ENCODE measurements around the gene FTMT.

The FTMT gene

DNA sequence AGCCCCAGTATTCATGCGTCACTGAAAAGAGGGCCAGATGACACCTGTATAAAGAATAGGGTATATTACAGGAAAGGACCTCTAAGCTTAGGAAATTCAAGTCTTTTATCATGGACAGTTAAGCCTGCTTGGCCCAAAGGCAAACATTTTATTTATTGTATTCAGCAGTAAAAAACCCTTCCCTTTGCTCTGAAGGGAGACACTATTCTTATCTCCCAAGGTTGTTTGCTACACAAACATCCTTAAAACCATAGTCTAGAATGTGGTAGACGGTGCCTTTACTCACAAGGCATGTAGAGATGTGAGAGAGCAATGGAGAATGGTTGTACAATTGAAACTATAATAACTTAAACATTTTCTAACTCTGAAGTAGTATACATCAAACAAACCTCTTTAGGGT is 33.9 kb downstream of the FTMT start:
- H3K9me3 Mint-ChIP-seq, result peaks cover 3% of the 10 kb centered on the region
- no peak for ATAC-seq
- no peaks in the 10 kb centered on the region for H3K27me3 Mint-ChIP-seq
- no peaks in the 10 kb centered on the region for H3K4me1 Mint-ChIP-seq
- H3K27ac Mint-ChIP-seq, result no peak overlapping the region
- no peak overlapping the region for H3K4me3 Mint-ChIP-seq
- H3K36me3 Mint-ChIP-seq, result no peaks in the 10 kb centered on the region

DNA sequence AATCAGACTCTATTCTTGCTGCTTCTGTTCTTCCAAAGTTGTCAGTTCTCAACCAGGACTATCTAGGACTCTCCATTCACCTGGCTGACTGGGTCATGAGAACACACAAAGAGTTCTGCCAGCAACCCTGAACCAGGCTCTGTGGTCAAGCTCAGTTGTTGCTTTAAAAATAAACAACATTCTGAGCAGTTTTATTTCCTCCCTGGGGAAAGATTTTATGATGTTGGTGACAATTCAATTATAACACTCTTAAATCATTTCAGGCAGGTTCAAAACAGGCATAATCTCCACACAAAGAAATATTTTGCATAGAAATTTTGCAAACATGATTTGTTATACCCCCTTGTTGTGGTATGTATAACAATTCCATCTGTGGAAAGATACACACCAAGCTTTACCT is 36.0 kb downstream of the FTMT start:
- H3K36me3 Mint-ChIP-seq, result no peaks in the 10 kb centered on the region
- H3K9me3 Mint-ChIP-seq, result peaks cover 3% of the 10 kb centered on the region
- no peak overlapping the region for H3K4me3 Mint-ChIP-seq
- no peak for ATAC-seq
- H3K27ac Mint-ChIP-seq, result no peak overlapping the region
- no peaks in the 10 kb centered on the region for H3K4me1 Mint-ChIP-seq
- H3K27me3 Mint-ChIP-seq, result no peaks in the 10 kb centered on the region

DNA sequence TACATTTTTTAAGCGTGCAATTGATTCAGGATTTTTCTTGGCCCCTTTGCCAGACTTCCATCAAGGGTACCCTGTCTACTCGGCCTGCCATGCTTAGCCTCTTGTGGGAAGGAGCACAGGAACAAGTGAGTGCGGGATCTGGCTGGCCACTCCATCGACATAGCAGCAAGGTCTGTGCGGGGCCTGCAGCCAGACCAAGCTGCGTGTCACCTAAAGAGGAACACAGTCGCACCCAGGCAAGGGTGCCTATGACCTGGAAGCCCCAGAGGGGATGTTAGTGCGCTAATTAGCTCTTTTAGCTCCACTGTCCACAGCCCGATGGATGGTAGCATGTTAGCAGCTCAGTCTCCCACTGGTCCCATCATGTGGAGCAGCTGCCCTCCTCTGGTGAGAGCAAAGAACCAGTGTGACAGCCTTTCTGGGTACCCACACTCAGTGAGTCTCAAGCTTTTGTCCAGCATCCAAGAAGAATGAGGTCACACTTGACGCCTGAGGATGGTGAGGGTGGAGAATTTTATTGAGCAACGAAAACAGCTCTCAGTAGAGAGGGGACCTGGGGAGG is 38.7 kb downstream of the FTMT start:
- no peak for ATAC-seq
- Mint-ChIP-seq H3K27me3 (no peaks in the 10 kb centered on the region), H3K36me3 (no peaks in the 10 kb centered on the region), H3K4me3 (no peak overlapping the region), H3K27ac (no peak overlapping the region), H3K9me3 (peaks cover 6% of the 10 kb centered on the region), H3K4me1 (no peaks in the 10 kb centered on the region)

DNA sequence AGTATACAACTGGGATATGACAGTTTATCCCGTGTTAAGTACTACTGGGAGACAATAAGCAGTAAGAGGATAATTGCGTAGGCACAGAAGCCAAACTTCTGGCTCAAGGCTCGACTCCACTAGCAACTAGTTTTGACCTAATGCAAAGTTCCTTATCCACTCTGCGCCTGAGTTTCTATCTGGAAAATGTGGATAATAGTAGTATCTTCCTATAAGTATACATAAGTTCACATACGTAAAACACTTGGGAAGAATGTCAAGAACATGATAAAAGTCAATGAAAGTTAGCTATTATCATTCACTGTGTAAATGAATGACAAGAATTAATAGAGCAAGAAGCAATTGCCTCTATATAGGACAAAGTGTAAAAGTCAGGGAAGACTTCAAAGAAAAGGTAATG is 45.7 kb downstream of the FTMT start:
- no peak overlapping the region for H3K27ac Mint-ChIP-seq
- no peak overlapping the region for H3K4me3 Mint-ChIP-seq
- H3K27me3 Mint-ChIP-seq, result no peaks in the 10 kb centered on the region
- no peaks in the 10 kb centered on the region for H3K36me3 Mint-ChIP-seq
- no peaks in the 10 kb centered on the region for H3K4me1 Mint-ChIP-seq
- peaks cover 9% of the 10 kb centered on the region for H3K9me3 Mint-ChIP-seq
- ATAC-seq, result no peak

DNA sequence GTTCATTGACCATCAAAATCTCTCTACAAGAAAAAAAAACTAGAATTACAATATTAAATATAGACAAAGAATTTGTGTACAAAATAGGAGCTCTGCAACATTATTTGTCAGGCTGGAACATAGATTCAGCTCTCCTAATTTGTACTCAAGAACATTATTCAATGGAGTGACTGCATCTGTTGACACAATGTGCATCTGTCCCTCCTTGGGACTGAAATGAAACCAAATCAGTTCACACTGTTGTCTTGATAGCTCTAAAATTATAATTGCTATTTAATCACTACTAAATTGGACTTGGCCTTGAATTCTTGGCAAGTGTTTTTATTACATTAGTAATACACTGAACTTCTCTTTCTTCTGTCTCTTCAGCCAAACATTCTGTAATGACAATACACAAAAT is 47.7 kb downstream of the FTMT start:
- Mint-ChIP-seq H3K4me3 (no peak overlapping the region), H3K27me3 (no peaks in the 10 kb centered on the region), H3K27ac (no peak overlapping the region), H3K36me3 (no peaks in the 10 kb centered on the region), H3K9me3 (peaks cover 6% of the 10 kb centered on the region), H3K4me1 (no peaks in the 10 kb centered on the region)
- ATAC-seq, result no peak
